ENCODE data around the gene FLII. TPM values are rescaled to one million over a fixed set of nuclear protein-coding genes. Genes with fewer than 3 reads are reported as not detected.

Gene FLII
- total RNA-seq, 1 experiment from 2014 or later = 309 TPM

DNA sequence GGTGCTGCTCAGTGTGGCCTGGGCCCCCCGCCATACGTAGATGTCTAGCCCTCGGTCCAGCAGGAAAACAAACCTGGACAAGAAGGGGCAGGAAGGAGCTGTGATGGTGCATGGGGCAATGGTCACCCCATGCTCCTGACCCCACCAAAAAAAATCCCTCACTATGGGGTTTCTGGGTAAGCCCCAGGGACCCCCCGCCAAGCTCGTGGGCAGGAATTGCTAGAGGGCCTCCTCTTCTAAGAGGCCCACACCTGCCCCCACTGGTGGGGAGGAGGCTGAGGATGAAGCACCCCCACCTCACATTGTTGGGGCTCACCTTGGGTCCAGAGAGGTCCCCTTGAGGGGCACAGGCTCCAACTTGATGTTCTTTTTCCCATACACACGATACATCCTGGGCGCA, 9.7 kb downstream of the FLII start:
- Mint-ChIP-seq H3K36me3 (peaks cover 51% of the 10 kb centered on the region), H3K27ac (no peak overlapping the region), H3K4me3 (no peak overlapping the region), H3K9me3 (no peaks in the 10 kb centered on the region), H3K4me1 (peaks cover 25% of the 10 kb centered on the region), H3K27me3 (ENCODE audit: low read depth) (no peaks in the 10 kb centered on the region)
- CTCF ChIA-PET = interaction anchor here (0.9 to 1.3 kb wide), 2 partner anchors 12 to 247 kb away, joined by 3 to 4 read pairs; partner anchors contain the start of gene MIEF2
- no peak for DNase-seq (ENCODE audit: low spot score)
- ATAC-seq = no peak
- POLR2A ChIA-PET = no interaction called here
- TF ChIP-seq NFYB (CRISPR knock-in tag; conservative IDR thresholded peaks at IDR 0.05; ENCODE audit: low read depth) = no peak
- no peak for TF ChIP-seq ZBTB21 (CRISPR knock-in tag; IDR thresholded peaks at IDR 0.05; ENCODE audit: borderline replicate concordance)
- no peak for TF ChIP-seq ELF4 (CRISPR knock-in tag; IDR thresholded peaks at IDR 0.05; ENCODE audit: low read depth)
- TF ChIP-seq PRDM15 (CRISPR knock-in tag; IDR thresholded peaks at IDR 0.05) = no peak
- TF ChIP-seq, protein P1, sequence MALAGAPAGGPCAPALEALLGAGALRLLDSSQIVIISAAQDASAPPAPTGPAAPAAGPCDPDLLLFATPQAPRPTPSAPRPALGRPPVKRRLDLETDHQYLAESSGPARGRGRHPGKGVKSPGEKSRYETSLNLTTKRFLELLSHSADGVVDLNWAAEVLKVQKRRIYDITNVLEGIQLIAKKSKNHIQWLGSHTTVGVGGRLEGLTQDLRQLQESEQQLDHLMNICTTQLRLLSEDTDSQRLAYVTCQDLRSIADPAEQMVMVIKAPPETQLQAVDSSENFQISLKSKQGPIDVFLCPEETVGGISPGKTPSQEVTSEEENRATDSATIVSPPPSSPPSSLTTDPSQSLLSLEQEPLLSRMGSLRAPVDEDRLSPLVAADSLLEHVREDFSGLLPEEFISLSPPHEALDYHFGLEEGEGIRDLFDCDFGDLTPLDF (CRISPR knock-in tag; IDR thresholded peaks at IDR 0.05) = no peak
- TF ChIP-seq FOXP1 (CRISPR knock-in tag; IDR thresholded peaks at IDR 0.05; ENCODE audit: borderline replicate concordance) = no peak
- TF ChIP-seq MXD4 (CRISPR knock-in tag; IDR thresholded peaks at IDR 0.05; ENCODE audit: borderline replicate concordance) = no peak
- TF ChIP-seq, protein P2, sequence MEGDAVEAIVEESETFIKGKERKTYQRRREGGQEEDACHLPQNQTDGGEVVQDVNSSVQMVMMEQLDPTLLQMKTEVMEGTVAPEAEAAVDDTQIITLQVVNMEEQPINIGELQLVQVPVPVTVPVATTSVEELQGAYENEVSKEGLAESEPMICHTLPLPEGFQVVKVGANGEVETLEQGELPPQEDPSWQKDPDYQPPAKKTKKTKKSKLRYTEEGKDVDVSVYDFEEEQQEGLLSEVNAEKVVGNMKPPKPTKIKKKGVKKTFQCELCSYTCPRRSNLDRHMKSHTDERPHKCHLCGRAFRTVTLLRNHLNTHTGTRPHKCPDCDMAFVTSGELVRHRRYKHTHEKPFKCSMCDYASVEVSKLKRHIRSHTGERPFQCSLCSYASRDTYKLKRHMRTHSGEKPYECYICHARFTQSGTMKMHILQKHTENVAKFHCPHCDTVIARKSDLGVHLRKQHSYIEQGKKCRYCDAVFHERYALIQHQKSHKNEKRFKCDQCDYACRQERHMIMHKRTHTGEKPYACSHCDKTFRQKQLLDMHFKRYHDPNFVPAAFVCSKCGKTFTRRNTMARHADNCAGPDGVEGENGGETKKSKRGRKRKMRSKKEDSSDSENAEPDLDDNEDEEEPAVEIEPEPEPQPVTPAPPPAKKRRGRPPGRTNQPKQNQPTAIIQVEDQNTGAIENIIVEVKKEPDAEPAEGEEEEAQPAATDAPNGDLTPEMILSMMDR (IDR thresholded peaks at IDR 0.05) = no peak
- TF ChIP-seq TEAD1 (CRISPR knock-in tag; IDR thresholded peaks at IDR 0.05) = no peak

DNA sequence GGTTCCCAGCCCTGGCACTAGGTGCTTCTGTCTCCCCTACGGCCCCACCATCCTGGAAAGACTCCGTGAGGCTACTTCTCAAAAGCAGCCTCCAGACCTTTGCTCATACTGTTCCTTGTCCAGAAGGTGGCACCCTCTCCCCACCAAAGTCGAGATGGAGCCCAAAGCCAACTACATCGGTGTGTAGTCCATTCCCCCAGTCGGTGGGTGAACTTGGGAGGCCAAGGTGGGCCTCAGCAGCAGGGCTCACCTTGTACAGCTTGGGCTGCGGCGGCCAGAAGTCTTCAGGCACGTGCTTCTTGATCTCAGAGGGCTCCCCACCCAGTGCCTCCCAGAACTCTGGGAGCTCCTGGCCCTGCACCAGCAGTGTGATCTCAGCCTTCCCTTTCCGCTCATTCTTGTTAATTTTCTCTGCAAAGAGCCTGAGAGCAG, 10.2 kb downstream of the FLII start:
- POLR2A ChIA-PET = interaction anchor here (1.5 to 2.2 kb wide), 3 partner anchors 11 to 24 kb away, joined by 6 to 17 read pairs (median 11); partner anchors contain the start of genes FLII, LLGL1 and MIEF2
- DNase-seq (ENCODE audit: low spot score) = peak; percentile 76
- Mint-ChIP-seq H3K27ac (peak overlapping the region; percentile 99), H3K9me3 (no peaks in the 10 kb centered on the region), H3K4me3 (peak overlapping the region; percentile 55), H3K27me3 (ENCODE audit: low read depth) (no peaks in the 10 kb centered on the region), H3K4me1 (peaks cover 25% of the 10 kb centered on the region), H3K36me3 (peaks cover 47% of the 10 kb centered on the region)
- CTCF ChIA-PET = interaction anchor here (0.9 to 2.0 kb wide), 6 partner anchors 12 to 248 kb away, joined by 3 to 19 read pairs (median 6); partner anchors contain the start of genes ALKBH5 and MIEF2
- TF ChIP-seq, protein P2 (IDR thresholded peaks at IDR 0.05) = peak; percentile 50; the same call in 1 of the 2 replicates
- TF ChIP-seq, protein P3, sequence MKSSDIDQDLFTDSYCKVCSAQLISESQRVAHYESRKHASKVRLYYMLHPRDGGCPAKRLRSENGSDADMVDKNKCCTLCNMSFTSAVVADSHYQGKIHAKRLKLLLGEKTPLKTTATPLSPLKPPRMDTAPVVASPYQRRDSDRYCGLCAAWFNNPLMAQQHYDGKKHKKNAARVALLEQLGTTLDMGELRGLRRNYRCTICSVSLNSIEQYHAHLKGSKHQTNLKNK (CRISPR knock-in tag; IDR thresholded peaks at IDR 0.05) = no peak
- peak; percentile 43 for ATAC-seq

DNA sequence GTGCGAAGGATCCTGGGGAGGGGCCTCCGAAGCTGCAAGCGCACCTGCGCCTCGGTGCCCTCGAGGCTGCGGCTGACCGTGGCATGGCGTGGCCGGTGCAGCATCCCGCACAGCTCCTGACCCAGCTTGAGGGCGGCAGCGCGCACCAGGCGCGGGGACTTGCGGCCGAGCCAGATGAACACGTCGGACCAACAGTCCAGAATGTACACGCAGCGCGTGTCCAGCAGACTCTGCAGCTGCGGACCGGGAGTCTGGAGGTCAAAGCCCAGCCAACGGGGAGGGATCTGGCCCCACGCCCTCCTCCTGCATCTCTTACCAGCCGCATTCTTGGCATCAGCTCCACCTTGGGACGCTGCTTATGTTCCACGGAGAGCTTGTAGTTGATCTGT, 10.9 kb downstream of the FLII start:
- Mint-ChIP-seq H3K9me3 (no peaks in the 10 kb centered on the region), H3K27ac (peak overlapping the region; percentile 99), H3K36me3 (peaks cover 43% of the 10 kb centered on the region), H3K4me1 (peaks cover 25% of the 10 kb centered on the region), H3K27me3 (ENCODE audit: low read depth) (no peaks in the 10 kb centered on the region), H3K4me3 (peak overlapping the region; percentile 90)
- ChIA-PET CTCF (interaction anchor here (0.6 to 2.0 kb wide), 12 partner anchors 8 to 64 kb away, joined by 3 to 19 read pairs (median 5); partner anchors contain the start of gene ALKBH5), POLR2A (interaction anchor here (0.6 to 2.2 kb wide), 7 partner anchors 9 to 169 kb away, joined by 3 to 17 read pairs (median 6); partner anchors contain the start of genes FLII, LLGL1 and MIEF2)
- no peak for DNase-seq (ENCODE audit: low spot score)
- TF ChIP-seq, protein P1 (CRISPR knock-in tag; IDR thresholded peaks at IDR 0.05) = no peak
- 0 out of 2 replicates have a peak, but pooled peaks have one; percentile 26 for TF ChIP-seq NFATC4 (CRISPR knock-in tag; IDR thresholded peaks at IDR 0.05)
- no peak for TF ChIP-seq GRHL2 (CRISPR knock-in tag; IDR thresholded peaks at IDR 0.05; ENCODE audit: insufficient replicate concordance, severe bottlenecking)
- no peak; the same call in 1 of the 2 replicates for ATAC-seq

All from WTC11 (cell line).